Measurements from ENCODE around the gene CASP1. TPM values are rescaled to one million over a fixed set of nuclear protein-coding genes. Genes with fewer than 3 reads are reported as not detected.
"Not testable (repeated sequence)": the region's sequence is repeated elsewhere in the genome, so short reads cannot be mapped to it uniquely, and the experiment has no call there.

The CASP1 gene
- total RNA-seq: 10 to 100 TPM in 3 of 4 donors, 1 to 10 TPM in 1; 8.2 to 41.9 (median 16.6) TPM

DNA sequence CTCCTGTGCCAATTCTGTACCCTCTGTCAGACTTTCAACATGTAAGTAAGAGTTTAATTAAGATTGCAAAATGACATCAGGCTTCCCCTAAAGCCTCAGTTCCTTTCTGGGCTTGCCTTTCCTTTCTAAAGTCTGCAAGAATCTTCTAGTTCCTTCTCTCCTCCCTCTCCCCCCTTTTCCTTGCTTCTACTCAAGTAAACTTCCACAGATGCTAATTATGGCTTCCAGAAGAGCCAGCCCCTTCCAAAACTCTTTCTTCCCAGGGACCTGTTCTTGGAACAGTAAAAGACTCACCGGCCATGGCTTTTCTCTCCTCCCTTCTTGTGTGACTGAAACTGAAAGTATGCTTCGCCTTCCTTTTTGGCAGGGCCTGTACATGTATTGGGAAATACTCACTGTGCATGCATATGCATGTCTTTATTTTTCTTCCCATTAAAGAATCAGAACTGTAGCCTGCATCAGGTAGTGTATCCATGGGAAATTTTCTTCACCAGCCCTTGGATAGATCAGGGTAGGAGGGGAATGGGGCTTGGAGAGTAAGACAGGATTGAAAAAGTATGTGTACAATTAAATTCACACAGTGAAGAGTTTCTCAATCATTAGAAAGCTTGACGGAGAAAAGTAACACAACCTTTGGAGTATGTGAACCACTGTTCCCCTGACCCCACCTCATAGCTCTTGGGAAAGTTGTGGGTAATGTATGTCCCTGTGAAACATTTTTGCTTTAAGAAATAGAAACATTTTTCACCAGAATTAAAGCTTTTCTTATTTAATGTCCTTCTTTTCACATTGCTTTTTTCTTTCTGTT, at the start of gene CASP1:
Gene CASP1, minus strand, starts transcription at position 332 of the 808 bp plus-strand sequence. Its CDS starts 31 bp downstream, at position 301.
- peak; percentile 49 for TF ChIP-seq POLR2A (IDR thresholded peaks at IDR 0.05)
- peak; percentile 60 to 85 (median 80) for TF ChIP-seq POLR2AphosphoS5 (IDR thresholded peaks at IDR 0.05)
- TF ChIP-seq EP300 (IDR thresholded peaks at IDR 0.05; ENCODE audit: low read depth): no peak
- TF ChIP-seq, protein P1, sequence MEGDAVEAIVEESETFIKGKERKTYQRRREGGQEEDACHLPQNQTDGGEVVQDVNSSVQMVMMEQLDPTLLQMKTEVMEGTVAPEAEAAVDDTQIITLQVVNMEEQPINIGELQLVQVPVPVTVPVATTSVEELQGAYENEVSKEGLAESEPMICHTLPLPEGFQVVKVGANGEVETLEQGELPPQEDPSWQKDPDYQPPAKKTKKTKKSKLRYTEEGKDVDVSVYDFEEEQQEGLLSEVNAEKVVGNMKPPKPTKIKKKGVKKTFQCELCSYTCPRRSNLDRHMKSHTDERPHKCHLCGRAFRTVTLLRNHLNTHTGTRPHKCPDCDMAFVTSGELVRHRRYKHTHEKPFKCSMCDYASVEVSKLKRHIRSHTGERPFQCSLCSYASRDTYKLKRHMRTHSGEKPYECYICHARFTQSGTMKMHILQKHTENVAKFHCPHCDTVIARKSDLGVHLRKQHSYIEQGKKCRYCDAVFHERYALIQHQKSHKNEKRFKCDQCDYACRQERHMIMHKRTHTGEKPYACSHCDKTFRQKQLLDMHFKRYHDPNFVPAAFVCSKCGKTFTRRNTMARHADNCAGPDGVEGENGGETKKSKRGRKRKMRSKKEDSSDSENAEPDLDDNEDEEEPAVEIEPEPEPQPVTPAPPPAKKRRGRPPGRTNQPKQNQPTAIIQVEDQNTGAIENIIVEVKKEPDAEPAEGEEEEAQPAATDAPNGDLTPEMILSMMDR (IDR thresholded peaks at IDR 0.05): no peak
- DNase-seq: peak; percentile 63
- intact Hi-C loops (cut with DNase I; ENCODE audit: low total_unique reads): no loop called here
- Histone ChIP-seq H3K36me3 (peaks cover 0 to 19% (median 0%) of the 10 kb centered on the region in 4 donors), H3K27ac (peak within 1 kb of the TSS; percentile 75 to 89 (median 82)), H3K27me3 (no peaks in the 10 kb centered on the region), H3K4me1 (peaks cover 0 to 37% (median 11%) of the 10 kb centered on the region in 4 donors), H3K4me3 (peak within 1 kb of the TSS; percentile 27 to 56 (median 39)), H3K9me3 (no peaks in the 10 kb centered on the region)
- in situ Hi-C loops (cut with MboI; ENCODE audit: low pct_ligation_motif_present in 1 of 4, low pct_unique_long_range_greater_than_20kb in 1 of 4, low sequenced_read_pairs in 3 of 4): no loop called here
- 8 to 11% methylated on average over 3 of the region's 3 CpGs for WGBS, 2 donors (ENCODE audit: low coverage in 1 of 2)

DNA sequence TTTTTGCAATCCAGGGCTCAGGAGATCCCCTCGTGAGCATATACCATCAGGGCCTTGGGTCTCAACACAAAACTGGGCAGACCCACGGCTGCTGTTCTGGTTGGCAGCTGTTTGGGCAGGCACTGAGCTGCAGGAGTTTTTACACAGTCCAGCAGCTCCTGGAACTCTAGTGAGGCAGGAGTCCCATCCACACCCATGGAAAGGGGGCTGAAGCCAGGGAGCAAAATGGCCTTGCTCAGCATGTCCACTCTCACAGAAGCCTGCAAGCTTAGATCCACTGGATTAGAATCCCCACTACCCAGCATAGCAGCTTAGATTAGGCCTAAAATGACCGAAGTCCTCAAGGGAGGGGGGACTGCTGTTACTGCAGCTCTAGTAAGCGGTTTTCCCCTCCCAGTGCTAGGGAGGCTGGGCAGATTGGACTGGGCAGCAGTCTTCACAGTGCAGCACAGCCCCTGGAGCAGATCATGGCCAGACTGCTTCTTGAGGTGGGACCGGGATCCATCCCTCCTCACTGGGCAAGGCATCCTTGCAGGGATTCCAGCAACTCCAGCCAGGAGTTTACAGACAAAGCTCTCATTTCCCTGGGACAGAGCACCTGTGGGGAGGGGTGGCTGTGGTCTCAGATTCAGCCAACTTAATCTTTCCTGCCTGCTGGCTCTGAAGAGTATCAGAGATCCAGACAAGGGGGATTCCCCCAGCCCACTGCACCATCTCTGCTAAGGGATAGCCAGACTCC, 46.6 kb upstream of the CASP1 start:
- TF ChIP-seq EP300 (IDR thresholded peaks at IDR 0.05; ENCODE audit: low read depth): no peak
- TF ChIP-seq, protein P1 (IDR thresholded peaks at IDR 0.05): no peak
- no peak for TF ChIP-seq POLR2A (IDR thresholded peaks at IDR 0.05)
- no peak for TF ChIP-seq POLR2AphosphoS5 (IDR thresholded peaks at IDR 0.05)
- in situ Hi-C loops (cut with MboI; ENCODE audit: low pct_ligation_motif_present in 1 of 4, low pct_unique_long_range_greater_than_20kb in 1 of 4, low sequenced_read_pairs in 3 of 4) (no loop called here), intact Hi-C loops (cut with DNase I; ENCODE audit: low total_unique reads) (no loop called here)
- peaks cover 0 to 11% (median 0%) of the 10 kb centered on the region in 4 donors for H3K4me1 ChIP-seq
- H3K4me3 ChIP-seq: no peak overlapping the region
- H3K36me3 ChIP-seq: no peaks in the 10 kb centered on the region
- H3K27ac ChIP-seq: no peak overlapping the region
- DNase-seq: no peak
- no peaks in the 10 kb centered on the region for H3K27me3 ChIP-seq
- no peaks in the 10 kb centered on the region for H3K9me3 ChIP-seq
- 89% methylated on average over 5 of the region's 5 CpGs; no CpG with 5 or more reads in 1 of the 2 donors for WGBS, 2 donors (ENCODE audit: low coverage in 1 of 2)

DNA sequence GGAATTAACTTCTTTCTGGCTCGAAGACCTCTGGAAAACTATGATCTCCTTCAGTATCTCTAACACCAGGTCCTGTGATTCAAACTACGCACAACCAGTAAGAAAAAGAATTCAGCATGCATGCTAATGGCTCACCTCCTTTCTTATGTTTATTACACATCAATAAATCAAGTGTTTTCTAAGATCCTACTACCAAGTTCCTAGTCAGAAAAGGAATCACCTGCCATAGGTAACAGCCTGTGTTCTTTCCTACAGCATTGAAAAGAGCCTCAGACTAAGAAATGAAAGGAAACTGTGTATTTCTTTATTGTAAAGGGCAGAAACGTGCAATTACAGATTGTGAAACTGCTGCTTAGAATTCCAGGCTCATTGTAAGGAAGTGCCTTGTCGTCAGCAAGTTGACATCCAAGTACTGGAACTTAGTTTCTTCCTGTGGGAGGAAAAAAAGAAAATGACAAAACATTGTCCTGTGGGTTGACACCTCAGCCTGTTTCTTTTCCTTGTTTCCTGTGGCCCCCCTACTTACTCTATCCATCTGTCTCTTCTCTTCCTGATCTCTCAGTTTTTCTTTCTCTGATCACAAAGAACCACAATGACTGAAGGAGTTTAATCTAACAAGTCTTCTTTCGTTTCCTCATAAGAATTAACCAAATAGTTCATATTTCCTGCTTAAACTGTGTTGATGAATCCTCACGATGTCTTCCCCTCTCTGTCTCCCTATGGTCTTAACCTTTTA, 45.4 kb upstream of the CASP1 start:
- 28 to 34% methylated on average over 5 to 6 of the region's 6 CpGs for WGBS, 2 donors (ENCODE audit: low coverage in 1 of 2)
- in situ Hi-C loops (cut with MboI; ENCODE audit: low pct_ligation_motif_present in 1 of 4, low pct_unique_long_range_greater_than_20kb in 1 of 4, low sequenced_read_pairs in 3 of 4); H3K4me3 ChIP-seq; H3K36me3 ChIP-seq; intact Hi-C loops (cut with DNase I; ENCODE audit: low total_unique reads); DNase-seq; H3K9me3 ChIP-seq; H3K27me3 ChIP-seq: not testable (repeated sequence)
- Histone ChIP-seq H3K4me1 (peaks cover 0 to 11% (median 0%) of the 10 kb centered on the region in 4 donors), H3K27ac (peak overlapping the region in 1 of 4 donors; percentile 37)

DNA sequence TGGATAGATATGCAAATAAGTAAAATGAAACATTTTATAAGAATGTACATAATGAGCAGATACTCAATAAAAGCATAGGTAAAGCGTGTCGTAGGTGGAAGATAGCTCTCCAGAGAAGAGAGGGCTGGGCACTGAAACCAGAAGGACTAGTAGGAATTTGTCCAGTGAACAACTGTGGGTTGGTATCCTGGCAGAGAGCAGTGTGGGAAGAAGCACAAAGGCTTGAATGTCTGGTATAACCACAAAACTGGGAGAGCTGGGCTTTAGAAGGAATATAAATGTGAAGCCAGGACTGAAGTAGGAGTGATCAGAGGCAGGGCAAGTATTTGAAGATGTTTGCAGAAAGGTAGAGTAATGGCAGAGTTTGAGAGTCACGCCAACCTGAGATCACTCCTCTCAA, 43.3 kb upstream of the CASP1 start:
- 97% methylated on average over 3 of the region's 3 CpGs for WGBS, 2 donors (ENCODE audit: low coverage in 1 of 2)
- no peak for DNase-seq
- no peaks in the 10 kb centered on the region for H3K9me3 ChIP-seq
- intact Hi-C loops (cut with DNase I; ENCODE audit: low total_unique reads) (no loop called here), in situ Hi-C loops (cut with MboI; ENCODE audit: low pct_ligation_motif_present in 1 of 4, low pct_unique_long_range_greater_than_20kb in 1 of 4, low sequenced_read_pairs in 3 of 4) (no loop called here)
- peaks cover 0 to 11% (median 0%) of the 10 kb centered on the region in 4 donors for H3K4me1 ChIP-seq
- no peak for TF ChIP-seq EP300 (IDR thresholded peaks at IDR 0.05; ENCODE audit: low read depth)
- TF ChIP-seq, protein P1 (IDR thresholded peaks at IDR 0.05): no peak
- no peak for TF ChIP-seq POLR2A (IDR thresholded peaks at IDR 0.05)
- H3K4me3 ChIP-seq: no peak overlapping the region
- H3K27me3 ChIP-seq: no peaks in the 10 kb centered on the region
- no peaks in the 10 kb centered on the region for H3K36me3 ChIP-seq
- no peak overlapping the region for H3K27ac ChIP-seq

DNA sequence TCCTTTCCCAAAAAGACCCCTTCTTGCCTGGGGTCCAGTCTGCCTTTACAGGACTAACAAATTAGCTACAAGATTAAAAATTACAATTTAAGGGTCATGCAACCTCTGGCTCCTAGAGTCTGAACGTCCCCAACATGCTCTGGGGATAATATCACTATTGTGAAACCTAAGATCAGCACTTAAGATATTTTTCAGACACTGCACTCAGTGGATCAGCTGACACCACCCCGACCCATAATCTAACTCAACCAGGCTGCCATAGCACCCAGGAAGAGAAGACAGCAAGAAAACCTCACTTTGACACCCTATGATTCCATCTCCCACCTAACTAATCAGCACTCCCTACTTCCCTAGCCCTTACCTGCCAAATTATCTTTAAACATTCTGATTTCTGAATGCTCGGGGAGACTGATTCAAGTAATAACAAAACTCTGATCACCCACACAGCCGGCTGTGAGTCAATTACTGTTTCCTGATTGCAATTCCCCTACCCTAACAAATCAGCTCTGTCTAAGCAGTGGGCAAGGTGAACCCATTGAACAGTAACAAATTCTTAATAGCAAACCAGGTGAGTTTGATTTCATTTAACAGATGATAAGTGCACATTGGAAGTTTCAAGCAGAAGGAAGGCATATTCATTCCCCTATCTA, 42.3 kb upstream of the CASP1 start:
- H3K27ac ChIP-seq; H3K4me3 ChIP-seq; H3K9me3 ChIP-seq; intact Hi-C loops (cut with DNase I; ENCODE audit: low total_unique reads); in situ Hi-C loops (cut with MboI; ENCODE audit: low pct_ligation_motif_present in 1 of 4, low pct_unique_long_range_greater_than_20kb in 1 of 4, low sequenced_read_pairs in 3 of 4); H3K27me3 ChIP-seq; DNase-seq; H3K36me3 ChIP-seq: not testable (repeated sequence)
- peaks cover 0 to 11% (median 0%) of the 10 kb centered on the region in 4 donors for H3K4me1 ChIP-seq
- WGBS, 2 donors (ENCODE audit: low coverage in 1 of 2): 76 to 83% methylated on average over 1 to 4 of the region's 4 CpGs

All from transverse colon (tissue), 4 donors.